HG03097 (cell line): ENCODE measurements around the gene GLI2.

Source experiments
- ATAC-seq: cut with Tn5 transposase; IDR thresholded peaks from one replicate; pipeline ENCODE4 v1.9.1; 2021; ENCODE audit not compliant: unreplicated experiment, low FRiP score

Gene GLI2

GRCh38 chr2:120768112-120769048, 32.7 kb downstream of the GLI2 start:
- no peak for ATAC-seq

GRCh38 chr2:120769076-120769786, 33.6 kb downstream of the GLI2 start:
- no peak for ATAC-seq

GRCh38 chr2:120769787-120770120, 34.1 kb downstream of the GLI2 start:
- ATAC-seq = no peak

- no peak for ATAC-seq
These were observed 34.5 kb downstream of the GLI2 start for GRCh38 chr2:120770176-120770575.

- no peak for ATAC-seq
These were observed 35.0 kb downstream of the GLI2 start for GRCh38 chr2:120770641-120771040.

- no peak for ATAC-seq
These were observed 35.6 kb downstream of the GLI2 start for GRCh38 chr2:120771111-120771780.

GRCh38 chr2:120771781-120772208, 36.1 kb downstream of the GLI2 start:
- no peak for ATAC-seq

- ATAC-seq = no peak
These were observed 36.6 kb downstream of the GLI2 start for GRCh38 chr2:120772261-120772660.

- ATAC-seq = no peak
These were observed 37.6 kb downstream of the GLI2 start for GRCh38 chr2:120773186-120773800.

GRCh38 chr2:120774557-120775160, 39.0 kb downstream of the GLI2 start:
- no peak for ATAC-seq

GRCh38 chr2:120775194-120775593, 39.5 kb downstream of the GLI2 start:
- ATAC-seq = no peak

GRCh38 chr2:120775801-120776589, 40.3 kb downstream of the GLI2 start:
- no peak for ATAC-seq

- no peak for ATAC-seq
These were observed 41.0 kb downstream of the GLI2 start for GRCh38 chr2:120776649-120777048.

GRCh38 chr2:120777170-120777751, 41.6 kb downstream of the GLI2 start:
- ATAC-seq = no peak

- ATAC-seq = no peak
These were observed 42.1 kb downstream of the GLI2 start for GRCh38 chr2:120777787-120778186.

- no peak for ATAC-seq
These were observed 42.6 kb downstream of the GLI2 start for GRCh38 chr2:120778244-120778643.

- ATAC-seq = no peak
These were observed 44.2 kb downstream of the GLI2 start for GRCh38 chr2:120779781-120780283.

GRCh38 chr2:120780402-120780801, 44.7 kb downstream of the GLI2 start:
- ATAC-seq = no peak

- ATAC-seq = no peak
These were observed 47.7 kb downstream of the GLI2 start for GRCh38 chr2:120783371-120783791.
